Testis (tissue), 2 donors: Measurements from ENCODE around the gene DACT1.

Source experiments
- CTCF ChIP-seq, 3 experiments: fragments of 450-650 bp in 2 of 3; fragments of 200-600 bp in 1 of 3; sonication (generic) in 1 of 3; IDR thresholded peaks; one replicate each; pipeline ENCODE4 v1.5.1; 2016 to 2019; ENCODE audit warnings: antibody characterized with exemption in 3 of 3, mild to moderate bottlenecking in 2 of 3, moderate library complexity in 1 of 3
- POLR2A ChIP-seq: fragments of 450-650 bp; IDR thresholded peaks from one replicate; pipeline ENCODE4 v1.6.1; 2017; ENCODE audit warnings: antibody characterized with exemption, mild to moderate bottlenecking, moderate library complexity

GRCh38 chr14:58663494-58664111 lies 25.8 kb downstream of the DACT1 start:
- TF ChIP-seq CTCF (IDR thresholded peaks at IDR 0.05) (no peak), POLR2A (no peak)
